ENCODE data around the gene PCBP3.

GRCh38 chr21:45816794-45817193 is 173.3 kb downstream of the PCBP3 start:
- no peak for TF ChIP-seq CTCF (IDR thresholded peaks at IDR 0.05; ENCODE audit: low read depth, low read length, missing input control)
- no peak for TF ChIP-seq YY1 (IDR thresholded peaks at IDR 0.05)
- TF ChIP-seq, protein P1, sequence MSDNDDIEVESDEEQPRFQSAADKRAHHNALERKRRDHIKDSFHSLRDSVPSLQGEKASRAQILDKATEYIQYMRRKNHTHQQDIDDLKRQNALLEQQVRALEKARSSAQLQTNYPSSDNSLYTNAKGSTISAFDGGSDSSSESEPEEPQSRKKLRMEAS (IDR thresholded peaks at IDR 0.05): no peak
- no peak for TF ChIP-seq TAF1 (conservative IDR thresholded peaks at IDR 0.05)
- no peak for TF ChIP-seq FOXA1 (IDR thresholded peaks at IDR 0.05)
- no peak for TF ChIP-seq EGR1 (IDR thresholded peaks at IDR 0.05; ENCODE audit: low read depth in 2 of 2)
- no peak for TF ChIP-seq SP1 (IDR thresholded peaks at IDR 0.05)
- TF ChIP-seq, protein P2, sequence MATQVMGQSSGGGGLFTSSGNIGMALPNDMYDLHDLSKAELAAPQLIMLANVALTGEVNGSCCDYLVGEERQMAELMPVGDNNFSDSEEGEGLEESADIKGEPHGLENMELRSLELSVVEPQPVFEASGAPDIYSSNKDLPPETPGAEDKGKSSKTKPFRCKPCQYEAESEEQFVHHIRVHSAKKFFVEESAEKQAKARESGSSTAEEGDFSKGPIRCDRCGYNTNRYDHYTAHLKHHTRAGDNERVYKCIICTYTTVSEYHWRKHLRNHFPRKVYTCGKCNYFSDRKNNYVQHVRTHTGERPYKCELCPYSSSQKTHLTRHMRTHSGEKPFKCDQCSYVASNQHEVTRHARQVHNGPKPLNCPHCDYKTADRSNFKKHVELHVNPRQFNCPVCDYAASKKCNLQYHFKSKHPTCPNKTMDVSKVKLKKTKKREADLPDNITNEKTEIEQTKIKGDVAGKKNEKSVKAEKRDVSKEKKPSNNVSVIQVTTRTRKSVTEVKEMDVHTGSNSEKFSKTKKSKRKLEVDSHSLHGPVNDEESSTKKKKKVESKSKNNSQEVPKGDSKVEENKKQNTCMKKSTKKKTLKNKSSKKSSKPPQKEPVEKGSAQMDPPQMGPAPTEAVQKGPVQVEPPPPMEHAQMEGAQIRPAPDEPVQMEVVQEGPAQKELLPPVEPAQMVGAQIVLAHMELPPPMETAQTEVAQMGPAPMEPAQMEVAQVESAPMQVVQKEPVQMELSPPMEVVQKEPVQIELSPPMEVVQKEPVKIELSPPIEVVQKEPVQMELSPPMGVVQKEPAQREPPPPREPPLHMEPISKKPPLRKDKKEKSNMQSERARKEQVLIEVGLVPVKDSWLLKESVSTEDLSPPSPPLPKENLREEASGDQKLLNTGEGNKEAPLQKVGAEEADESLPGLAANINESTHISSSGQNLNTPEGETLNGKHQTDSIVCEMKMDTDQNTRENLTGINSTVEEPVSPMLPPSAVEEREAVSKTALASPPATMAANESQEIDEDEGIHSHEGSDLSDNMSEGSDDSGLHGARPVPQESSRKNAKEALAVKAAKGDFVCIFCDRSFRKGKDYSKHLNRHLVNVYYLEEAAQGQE (IDR thresholded peaks at IDR 0.05): no peak
- TF ChIP-seq FOXA2 (IDR thresholded peaks at IDR 0.05): no peak
- TF ChIP-seq, protein P3, sequence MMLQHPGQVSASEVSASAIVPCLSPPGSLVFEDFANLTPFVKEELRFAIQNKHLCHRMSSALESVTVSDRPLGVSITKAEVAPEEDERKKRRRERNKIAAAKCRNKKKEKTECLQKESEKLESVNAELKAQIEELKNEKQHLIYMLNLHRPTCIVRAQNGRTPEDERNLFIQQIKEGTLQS (IDR thresholded peaks at IDR 0.05): no peak
- TF ChIP-seq GABPA (IDR thresholded peaks at IDR 0.05 in 1 of 2, conservative IDR thresholded peaks at IDR 0.05 in 1 of 2): no peak
- no peak for TF ChIP-seq JUND (IDR thresholded peaks at IDR 0.05)
